Middle frontal gyrus (tissue), 1 donor: ENCODE data around the gene TATDN2.
"Not testable (repeated sequence)": the region's sequence is repeated elsewhere in the genome, so short reads cannot be mapped to it uniquely, and the experiment has no call there.

Experiments used
- DNase-seq: peaks from one replicate; pipeline ENCODE4 v3.0.0-alpha.2; 2015; ENCODE audit warnings: low spot score; ENCODE audit errors: extremely low spot score

The TATDN2 gene

GRCh38 chr3:10235551-10235950 lies 12.7 kb upstream of the TATDN2 start:
- no peak for DNase-seq

- DNase-seq: no peak
Measured at GRCh38 chr3:10238345-10239183, 9.7 kb upstream of the TATDN2 start.

DNA sequence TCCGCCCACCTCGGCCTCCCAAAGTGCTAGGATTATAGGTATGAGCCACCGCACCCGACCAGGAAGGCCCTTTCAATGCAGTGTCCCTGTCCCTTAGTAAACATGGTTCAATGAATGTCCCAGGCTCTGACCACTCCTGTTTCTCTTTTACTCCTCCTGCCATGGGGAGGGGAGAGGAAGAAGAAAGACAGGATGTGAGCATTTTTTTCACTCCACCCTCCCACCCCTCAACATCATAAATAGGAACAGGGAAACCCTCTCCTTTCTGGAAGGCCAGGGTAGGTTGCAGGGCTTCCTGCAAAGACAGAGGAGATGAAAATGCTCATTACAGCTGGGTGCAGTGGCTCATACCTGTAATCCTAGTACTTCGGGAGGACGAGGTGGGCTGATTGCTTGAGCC lies 7.5 kb upstream of the TATDN2 start:
- DNase-seq: no peak

DNA sequence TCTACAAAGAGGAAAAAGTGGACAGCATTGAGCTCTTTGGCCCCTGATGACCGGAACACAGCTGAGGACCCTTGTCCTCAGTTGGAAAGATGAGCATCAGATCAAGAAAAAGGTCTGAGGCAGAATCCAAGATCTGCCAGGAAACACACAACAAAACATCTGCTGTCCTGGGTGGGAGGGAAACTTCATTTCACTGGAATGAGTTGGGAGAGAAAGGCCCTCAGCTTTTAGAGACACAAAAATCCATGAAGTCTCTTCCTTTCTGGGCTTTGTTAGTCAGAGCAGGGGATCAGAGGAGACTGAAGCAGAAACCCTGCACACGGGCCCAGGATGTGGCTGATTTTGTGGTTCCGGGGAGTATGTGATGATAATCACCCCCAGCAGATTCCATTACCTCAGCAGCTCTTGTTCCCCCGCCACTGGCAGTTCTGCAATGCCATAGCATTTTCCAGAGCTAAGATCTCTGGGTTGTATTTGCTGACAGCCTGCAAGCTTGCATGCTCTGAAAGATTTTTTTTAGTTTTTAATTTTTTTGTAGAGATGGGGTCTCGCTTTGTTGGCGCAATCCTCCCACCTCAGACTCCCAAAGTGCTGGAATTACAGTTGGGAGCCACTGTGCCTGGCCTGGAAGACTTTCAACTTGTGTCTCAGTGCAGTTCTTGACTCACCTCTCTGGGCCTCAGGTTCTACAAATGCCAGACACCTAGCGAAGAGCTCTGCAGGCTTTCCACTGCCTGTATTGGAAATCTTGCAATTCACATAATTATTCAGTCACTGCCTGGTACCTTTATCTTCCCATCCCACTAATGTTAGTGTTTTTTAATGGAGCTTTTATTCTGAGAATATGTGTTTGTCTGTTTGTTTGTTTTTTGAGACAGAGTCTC lies 5.8 kb upstream of the TATDN2 start:
- DNase-seq: no peak

- no peak for DNase-seq
Measured at GRCh38 chr3:10244009-10244408, 4.2 kb upstream of the TATDN2 start.

DNA sequence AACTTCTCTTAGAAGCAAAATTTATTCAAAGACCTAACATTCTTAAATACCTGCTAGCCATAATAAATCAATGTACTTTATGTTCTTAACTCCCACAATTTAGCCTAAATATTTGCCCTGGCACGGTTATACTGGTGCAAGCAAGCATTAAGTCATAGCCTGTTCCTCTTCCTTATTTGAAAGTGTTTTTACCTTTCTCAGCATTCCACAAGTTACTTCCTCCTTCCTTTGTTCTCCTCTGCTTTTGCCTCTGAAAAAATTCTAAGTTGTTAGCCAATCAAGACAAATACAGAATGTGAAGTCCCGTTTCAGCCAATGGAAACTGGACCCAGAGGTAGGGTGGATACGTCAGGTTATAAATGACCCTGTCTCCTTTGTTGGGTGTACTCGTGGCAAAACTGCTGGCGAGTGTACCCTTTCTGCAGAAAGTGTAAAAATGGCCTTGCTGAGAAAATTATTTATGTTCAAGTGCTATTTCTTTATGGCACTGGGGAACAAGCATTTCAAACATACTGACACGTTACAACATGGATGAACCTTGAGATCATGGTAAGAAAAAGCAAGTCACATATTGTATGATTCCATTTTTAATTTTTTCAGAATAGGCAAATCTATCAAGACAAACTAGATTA lies 3.1 kb upstream of the TATDN2 start:
- DNase-seq: no peak

DNA sequence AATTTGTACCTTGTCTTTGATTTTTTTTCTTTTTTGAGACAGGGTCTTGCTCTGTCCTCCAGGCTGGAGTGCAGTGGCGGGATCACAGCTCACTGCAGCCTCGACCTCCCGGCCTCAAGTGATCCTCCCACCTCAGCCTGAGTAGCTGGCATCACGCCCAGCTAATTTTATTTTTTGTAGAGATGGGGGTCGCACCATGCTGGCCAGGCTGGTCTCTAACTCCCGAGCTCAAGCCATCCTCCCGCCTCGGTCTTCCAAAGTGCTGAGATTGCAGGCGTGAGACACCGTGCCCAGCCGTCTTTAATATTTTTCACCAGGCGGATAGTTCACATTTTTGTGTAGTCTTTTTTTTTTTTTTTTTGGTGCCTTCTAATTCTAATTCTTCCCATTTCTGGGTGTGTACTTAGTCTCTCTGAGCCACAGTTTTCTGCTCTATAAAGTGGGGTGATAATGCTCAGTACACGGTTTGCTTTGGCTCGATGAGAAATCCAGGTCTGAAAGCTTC lies 528 bp upstream of the TATDN2 start:
- DNase-seq: no peak

DNA sequence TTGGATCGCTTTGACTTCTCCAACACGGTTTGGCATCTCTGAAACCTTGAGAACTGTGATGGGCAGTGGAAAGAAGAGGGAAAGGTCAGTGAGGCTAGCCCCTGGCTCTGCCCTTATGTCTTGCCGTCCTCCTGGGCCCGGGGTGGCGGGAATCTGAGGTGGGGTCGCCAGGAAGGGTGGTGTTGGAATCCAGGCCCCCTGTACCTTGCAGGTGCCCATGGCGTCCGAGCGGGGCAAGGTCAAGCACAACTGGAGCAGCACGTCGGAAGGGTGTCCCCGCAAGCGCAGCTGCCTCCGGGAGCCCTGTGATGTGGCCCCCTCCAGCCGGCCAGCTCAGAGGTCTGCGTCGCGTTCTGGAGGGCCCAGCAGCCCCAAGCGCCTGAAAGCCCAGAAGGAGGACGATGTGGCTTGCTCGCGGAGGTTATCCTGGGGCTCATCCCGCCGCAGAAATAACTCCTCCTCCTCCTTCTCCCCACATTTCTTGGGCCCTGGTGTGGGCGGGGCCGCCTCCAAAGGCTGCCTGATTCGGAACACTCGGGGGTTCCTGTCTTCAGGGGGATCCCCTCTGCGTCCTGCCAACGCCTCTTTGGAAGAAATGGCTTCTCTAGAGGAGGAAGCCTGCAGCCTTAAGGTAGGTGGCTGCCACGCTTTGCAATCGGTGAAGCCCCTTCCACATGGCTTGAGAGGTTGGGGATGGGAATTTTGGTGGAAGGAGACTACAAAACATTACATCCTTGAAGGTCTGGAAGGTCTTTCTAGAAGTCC lies 907 bp downstream of the TATDN2 start:
- no peak for DNase-seq

- DNase-seq: no peak
Measured at GRCh38 chr3:10249833-10250232, 1.6 kb downstream of the TATDN2 start.

DNA sequence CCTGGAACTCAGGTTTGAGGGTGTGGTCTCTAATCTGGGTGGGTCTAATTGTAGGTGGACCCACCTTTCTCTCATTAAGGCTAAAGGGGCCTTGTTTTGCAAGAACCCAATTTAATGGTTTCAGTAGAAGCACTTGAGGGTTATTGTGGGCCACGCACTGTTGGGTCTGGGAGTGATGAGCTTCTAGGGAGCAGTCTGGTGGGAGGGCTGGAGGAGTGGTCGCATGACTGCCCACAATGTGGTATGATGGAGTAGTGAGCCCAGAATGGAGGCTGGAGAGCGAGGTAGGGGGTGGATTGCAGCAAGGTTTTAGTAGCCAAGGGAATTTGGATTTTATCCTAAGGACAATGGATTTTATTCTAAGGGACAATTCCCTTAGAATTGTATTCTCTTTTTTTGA lies 2.7 kb downstream of the TATDN2 start:
- no peak for DNase-seq

- no peak for DNase-seq
Measured at GRCh38 chr3:10253731-10254130, 5.5 kb downstream of the TATDN2 start.

DNA sequence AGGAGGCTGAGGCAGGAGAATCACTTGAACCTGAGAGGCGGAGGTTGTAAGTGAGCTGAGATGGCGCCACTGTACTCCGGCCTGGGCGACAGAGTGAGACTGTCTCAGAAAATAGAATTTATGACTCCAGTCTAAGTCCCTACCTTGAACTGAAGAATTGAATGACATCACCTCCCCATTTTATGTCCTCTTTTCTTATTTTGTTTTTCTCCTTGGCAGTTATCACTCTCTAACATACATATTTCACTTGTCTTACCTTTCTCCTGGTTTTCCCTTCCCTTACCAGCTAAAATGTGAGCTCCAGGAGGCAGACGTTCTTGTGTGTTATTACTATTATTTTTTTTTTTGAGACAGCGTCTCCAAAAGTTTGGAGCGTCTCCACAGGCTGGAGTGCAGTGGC lies 7.6 kb downstream of the TATDN2 start:
- DNase-seq: no peak

DNA sequence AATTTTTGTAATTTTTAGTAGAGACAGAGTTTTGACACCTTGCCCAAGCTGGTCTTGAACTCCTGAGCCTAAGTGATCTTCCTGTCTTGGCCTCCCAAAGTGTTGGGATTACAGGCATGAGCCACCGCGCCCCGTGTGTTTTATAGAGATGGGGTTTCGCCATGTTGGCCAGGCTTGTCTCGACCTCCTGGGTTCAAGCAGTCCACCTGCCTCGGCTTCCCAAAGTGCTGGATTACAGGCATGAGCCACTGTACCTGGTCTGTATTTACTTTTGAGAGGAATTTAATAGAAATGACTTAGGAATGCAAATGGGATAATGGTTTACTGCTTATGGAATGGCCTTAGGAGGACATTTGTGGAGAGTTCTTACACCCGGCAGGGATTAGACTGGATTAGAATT lies 10.8 kb downstream of the TATDN2 start:
- DNase-seq: no peak

GRCh38 chr3:10259798-10260197 lies 11.5 kb downstream of the TATDN2 start:
- no peak for DNase-seq

DNA sequence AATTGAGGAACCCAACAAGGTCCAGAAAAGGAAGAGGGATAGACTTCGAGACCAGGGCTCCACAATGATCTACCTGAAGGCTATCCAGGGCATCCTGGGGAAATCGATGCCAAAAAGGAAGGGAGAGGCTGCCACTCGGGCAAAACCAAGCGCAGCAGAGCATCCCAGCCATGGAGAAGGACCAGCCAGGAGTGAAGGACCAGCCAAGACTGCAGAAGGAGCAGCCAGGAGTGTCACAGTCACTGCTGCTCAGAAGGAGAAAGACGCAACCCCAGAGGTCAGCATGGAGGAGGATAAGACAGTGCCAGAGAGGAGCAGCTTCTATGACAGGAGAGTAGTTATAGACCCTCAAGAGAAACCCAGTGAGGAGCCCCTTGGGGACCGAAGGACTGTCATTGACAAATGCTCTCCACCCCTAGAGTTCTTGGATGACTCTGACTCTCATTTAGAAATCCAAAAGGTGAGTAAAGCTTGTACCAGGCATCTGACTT lies 12.0 kb downstream of the TATDN2 start:
- no peak for DNase-seq

DNA sequence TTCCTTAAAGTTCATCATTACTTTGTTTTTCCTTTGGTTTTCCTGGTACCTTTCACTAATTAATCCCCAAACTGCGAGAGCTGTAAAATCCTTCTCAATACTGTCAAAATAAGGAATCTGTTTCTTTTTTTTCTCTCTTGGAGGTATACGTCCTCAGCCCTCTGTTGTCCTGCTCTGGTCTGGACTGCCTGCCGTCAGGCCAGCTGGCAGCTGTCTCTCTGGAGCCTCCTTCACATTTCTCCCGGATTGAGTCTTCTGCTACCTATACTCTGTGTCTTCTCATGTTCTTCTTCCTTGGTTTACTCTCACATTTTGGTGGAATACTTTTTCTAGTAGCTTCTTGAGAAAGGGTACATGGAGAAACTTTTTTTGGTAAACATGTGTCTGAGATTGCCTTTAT lies 13.8 kb downstream of the TATDN2 start:
- DNase-seq: no peak

- DNase-seq: no peak
Measured at GRCh38 chr3:10263646-10264363, 15.5 kb downstream of the TATDN2 start.

- DNase-seq: no peak
Measured at GRCh38 chr3:10265833-10266232, 17.6 kb downstream of the TATDN2 start.

GRCh38 chr3:10266936-10267335 lies 18.7 kb downstream of the TATDN2 start:
- DNase-seq: not testable (repeated sequence)

DNA sequence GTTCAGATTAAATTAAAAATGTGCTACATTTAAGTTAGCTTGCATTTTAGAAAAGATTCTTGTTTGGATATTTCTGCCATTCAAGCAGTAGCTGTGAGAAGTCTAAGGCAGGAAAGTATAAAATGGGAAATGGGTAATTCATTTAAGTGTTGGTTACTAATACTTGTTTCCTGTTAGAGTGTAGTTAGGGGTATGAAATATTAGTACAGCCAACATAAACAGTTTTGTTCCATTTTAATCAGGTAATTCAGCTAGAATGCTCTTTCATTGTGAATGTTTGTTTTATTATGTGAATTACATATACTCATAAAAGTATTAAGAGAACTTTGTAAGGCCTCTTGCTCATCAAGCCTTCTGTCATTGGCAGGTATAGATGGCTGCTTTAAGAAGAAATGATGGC lies 19.9 kb downstream of the TATDN2 start:
- no peak for DNase-seq
